Smooth muscle cell (in vitro differentiated cells): ENCODE measurements around the gene SETDB2. TPM values are rescaled to one million over a fixed set of nuclear protein-coding genes. Genes with fewer than 3 reads are reported as not detected.
A peak's percentile ranks its signal among the peaks of the same experiment; 100 is the strongest.

Source experiments
- DNase-seq: peaks from one replicate; lab custom pipeline; 2025; ENCODE audit not compliant: unreplicated experiment; lab: John Stamatoyannopoulos, UW
- H2AFZ ChIP-seq: fragments of 200-600 bp; sonication (generic); 2 replicates; pipeline ENCODE4 v1.6.0; 2016; ENCODE audit warnings: antibody characterized with exemption, low read depth, mild to moderate bottlenecking
- H3F3A ChIP-seq: fragments of 200-600 bp; sonication (generic); 2 replicates; pipeline ENCODE4 v1.6.0; 2017; ENCODE audit warnings: antibody characterized with exemption, low read depth
- H3K27ac ChIP-seq: fragments of 200-600 bp; sonication (generic); 2 replicates; pipeline ENCODE4 v1.5.1; 2016; ENCODE audit warnings: low read depth, mild to moderate bottlenecking
- H3K27me3 ChIP-seq: fragments of 200-600 bp; sonication (generic); 2 replicates; pipeline ENCODE4 v1.6.1; 2016; ENCODE audit warnings: low read depth, mild to moderate bottlenecking
- H3K36me3 ChIP-seq: fragments of 200-600 bp; sonication (generic); 2 replicates; pipeline ENCODE4 v1.5.1; 2016; ENCODE audit warnings: low read depth
- H3K4me1 ChIP-seq: fragments of 200-600 bp; sonication (generic); 2 replicates; pipeline ENCODE4 v1.5.1; 2016; ENCODE audit warnings: low read depth
- H3K4me2 ChIP-seq: fragments of 200-600 bp; sonication (generic); 2 replicates; pipeline ENCODE4 v1.6.0; 2016; ENCODE audit warnings: mild to moderate bottlenecking
- H3K4me3 ChIP-seq: fragments of 200-600 bp; sonication (generic); 2 replicates; pipeline ENCODE4 v1.5.1; 2016; ENCODE audit warnings: mild to moderate bottlenecking
- H3K79me2 ChIP-seq: fragments of 200-600 bp; sonication (generic); 2 replicates; pipeline ENCODE4 v1.6.0; 2016; ENCODE audit warnings: low read depth, mild to moderate bottlenecking
- H3K9ac ChIP-seq: fragments of 200-600 bp; sonication (generic); 2 replicates; pipeline ENCODE4 v1.6.0; 2016; ENCODE audit warnings: low read depth
- H3K9me3 ChIP-seq: fragments of 200-600 bp; sonication (generic); replicated peaks from 2 replicates; pipeline ENCODE4 v1.5.1; 2016; ENCODE audit warnings: low read depth
- H4K20me1 ChIP-seq: fragments of 200-600 bp; sonication (generic); 2 replicates; pipeline ENCODE4 v1.6.0; 2016; ENCODE audit warnings: low read depth
- CTCF ChIP-seq: fragments of 200-600 bp; sonication (generic); IDR thresholded peaks from 2 replicates; pipeline ENCODE4 v1.5.1; 2017; ENCODE audit warnings: borderline replicate concordance, mild to moderate bottlenecking, antibody characterized with exemption; ENCODE audit not compliant: insufficient read depth, poor library complexity, severe bottlenecking
- WGBS: methylation state at CpG from one replicate; pipeline ENCODE4 v1.1.7; 2016; ENCODE audit warnings: low lambda C conversion rate; 5-methylcytosine and 5-hydroxymethylcytosine counted together
- polyA plus RNA-seq: library from polyadenylated mRNA; unstranded; fragments of >200 nt; fragmentation: Nextera tagmentation; extraction: Ambion mirVana; gene quantifications from 2 replicates; pipeline ENCODE4 v1.2.1, GENCODE V29; 2016
- total RNA-seq: library from RNA; depleted of rRNA; stranded (reverse); fragments of >200 nt; gene quantifications from 2 replicates; pipeline ENCODE4 v1.2.3, GENCODE V29; 2014

Gene SETDB2
- total and polyA plus RNA-seq, 2 experiments from 2014 or later = 3.5 to 4.9 TPM

GRCh38 chr13:49441846-49442245 is 2.2 kb upstream of the SETDB2 start:
- DNase-seq = no peak
- H3K27ac ChIP-seq = no peak overlapping the region
- H3K79me2 ChIP-seq = peaks cover 19% of the 10 kb centered on the region
- H4K20me1 ChIP-seq = no peaks in the 10 kb centered on the region
- no peaks in the 10 kb centered on the region for H3K36me3 ChIP-seq
- WGBS = 92% methylated on average over 2 of the region's 2 CpGs
- peaks cover 4% of the 10 kb centered on the region for H3F3A ChIP-seq
- H3K4me2 ChIP-seq = no peak overlapping the region
- peaks cover 9% of the 10 kb centered on the region for H3K4me1 ChIP-seq
- no peak for TF ChIP-seq CTCF
- no peaks in the 10 kb centered on the region for H3K27me3 ChIP-seq
- no peak overlapping the region for H3K4me3 ChIP-seq
- H3K9ac ChIP-seq = no peak overlapping the region
- no peak overlapping the region for H2AFZ ChIP-seq
- no peaks in the 10 kb centered on the region for H3K9me3 ChIP-seq

GRCh38 chr13:49443357-49443703 is 744 bp upstream of the SETDB2 start:
- TF ChIP-seq CTCF = no peak
- Histone ChIP-seq H3K4me3 (peak overlapping the region; percentile 65), H3K9me3 (no peaks in the 10 kb centered on the region), H3F3A (peaks cover 4% of the 10 kb centered on the region), H3K4me1 (peaks cover 9% of the 10 kb centered on the region), H3K79me2 (peaks cover 29% of the 10 kb centered on the region), H3K27ac (peak overlapping the region; percentile 77), H3K4me2 (peak overlapping the region; percentile 96), H3K27me3 (no peaks in the 10 kb centered on the region), H3K36me3 (no peaks in the 10 kb centered on the region), H3K9ac (peak overlapping the region; percentile 82), H2AFZ (peak overlapping the region; percentile 85), H4K20me1 (no peaks in the 10 kb centered on the region)
- 4% methylated on average over 10 of the region's 10 CpGs for WGBS
- DNase-seq = no peak

- peak overlapping the region; percentile 65 for H3K4me3 ChIP-seq
- no peak for TF ChIP-seq CTCF
- H3K4me1 ChIP-seq = peaks cover 9% of the 10 kb centered on the region
- peaks cover 4% of the 10 kb centered on the region for H3F3A ChIP-seq
- peaks cover 29% of the 10 kb centered on the region for H3K79me2 ChIP-seq
- peak overlapping the region; percentile 66 for H3K9ac ChIP-seq
- H3K27ac ChIP-seq = peak overlapping the region; percentile 82
- no peak for DNase-seq
- WGBS = under 1% methylated on average over 29 of the region's 29 CpGs
- peak overlapping the region; percentile 89 for H3K4me2 ChIP-seq
- H3K9me3 ChIP-seq = no peaks in the 10 kb centered on the region
- H3K27me3 ChIP-seq = no peaks in the 10 kb centered on the region
- no peaks in the 10 kb centered on the region for H4K20me1 ChIP-seq
- no peaks in the 10 kb centered on the region for H3K36me3 ChIP-seq
- H2AFZ ChIP-seq = peak overlapping the region; percentile 83
Observed at GRCh38 chr13:49444524-49445395, 686 bp downstream of the SETDB2 start.

- peak overlapping the region; percentile 8 for H3K4me3 ChIP-seq
- H3K27me3 ChIP-seq = no peaks in the 10 kb centered on the region
- H3K4me1 ChIP-seq = peaks cover 9% of the 10 kb centered on the region
- H2AFZ ChIP-seq = no peak overlapping the region
- H4K20me1 ChIP-seq = no peaks in the 10 kb centered on the region
- no peaks in the 10 kb centered on the region for H3K36me3 ChIP-seq
- H3K9ac ChIP-seq = no peak overlapping the region
- peaks cover 29% of the 10 kb centered on the region for H3K79me2 ChIP-seq
- H3K27ac ChIP-seq = no peak overlapping the region
- H3F3A ChIP-seq = peaks cover 4% of the 10 kb centered on the region
- no peak for DNase-seq
- H3K4me2 ChIP-seq = no peak overlapping the region
- no peaks in the 10 kb centered on the region for H3K9me3 ChIP-seq
- no peak for TF ChIP-seq CTCF
Observed at GRCh38 chr13:49446473-49446872, 2.4 kb downstream of the SETDB2 start.
